Measurements from ENCODE around the gene PAGE3.

GRCh38 chrX:55240788-55241340, 23.9 kb downstream of the PAGE3 start:
- no peak for TF ChIP-seq POLR2AphosphoS5 (IDR thresholded peaks at IDR 0.05)
- TF ChIP-seq, protein P1, sequence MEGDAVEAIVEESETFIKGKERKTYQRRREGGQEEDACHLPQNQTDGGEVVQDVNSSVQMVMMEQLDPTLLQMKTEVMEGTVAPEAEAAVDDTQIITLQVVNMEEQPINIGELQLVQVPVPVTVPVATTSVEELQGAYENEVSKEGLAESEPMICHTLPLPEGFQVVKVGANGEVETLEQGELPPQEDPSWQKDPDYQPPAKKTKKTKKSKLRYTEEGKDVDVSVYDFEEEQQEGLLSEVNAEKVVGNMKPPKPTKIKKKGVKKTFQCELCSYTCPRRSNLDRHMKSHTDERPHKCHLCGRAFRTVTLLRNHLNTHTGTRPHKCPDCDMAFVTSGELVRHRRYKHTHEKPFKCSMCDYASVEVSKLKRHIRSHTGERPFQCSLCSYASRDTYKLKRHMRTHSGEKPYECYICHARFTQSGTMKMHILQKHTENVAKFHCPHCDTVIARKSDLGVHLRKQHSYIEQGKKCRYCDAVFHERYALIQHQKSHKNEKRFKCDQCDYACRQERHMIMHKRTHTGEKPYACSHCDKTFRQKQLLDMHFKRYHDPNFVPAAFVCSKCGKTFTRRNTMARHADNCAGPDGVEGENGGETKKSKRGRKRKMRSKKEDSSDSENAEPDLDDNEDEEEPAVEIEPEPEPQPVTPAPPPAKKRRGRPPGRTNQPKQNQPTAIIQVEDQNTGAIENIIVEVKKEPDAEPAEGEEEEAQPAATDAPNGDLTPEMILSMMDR (IDR thresholded peaks at IDR 0.05), result no peak

All from sigmoid colon (tissue), 4 donors.